ENCODE data around the gene NHLRC4.

The NHLRC4 gene
- 1.8 to 2.4 reads per million in 2 donors for total RNA-seq

- DNase-seq = no peak
Measured at GRCh38 chr16:566475-567372, at the start of gene NHLRC4. Gene NHLRC4, plus strand, starts transcription at chr16:567005. Its CDS starts 1,043 bp downstream, at chr16:568048.

- DNase-seq = no peak
Measured at GRCh38 chr16:518858-519257, 47.9 kb upstream of the NHLRC4 start.

- DNase-seq = no peak
Measured at GRCh38 chr16:519425-519824, 47.4 kb upstream of the NHLRC4 start.

- DNase-seq = no peak
Measured at GRCh38 chr16:519841-520687, 46.7 kb upstream of the NHLRC4 start.

- DNase-seq = no peak
Measured at GRCh38 chr16:520847-521246, 46.0 kb upstream of the NHLRC4 start.

GRCh38 chr16:521381-522210 is 45.2 kb upstream of the NHLRC4 start:
- no peak for DNase-seq

GRCh38 chr16:522320-523096 is 44.3 kb upstream of the NHLRC4 start:
- no peak for DNase-seq

- DNase-seq = no peak
Measured at GRCh38 chr16:523097-523741, 43.6 kb upstream of the NHLRC4 start.

- DNase-seq = no peak
Measured at GRCh38 chr16:524274-525040, 42.3 kb upstream of the NHLRC4 start.

- DNase-seq = no peak
Measured at GRCh38 chr16:525123-525519, 41.7 kb upstream of the NHLRC4 start.

GRCh38 chr16:525520-526180 is 41.2 kb upstream of the NHLRC4 start:
- DNase-seq = no peak

- DNase-seq = no peak
Measured at GRCh38 chr16:526181-527014, 40.4 kb upstream of the NHLRC4 start.

GRCh38 chr16:527015-527903 is 39.5 kb upstream of the NHLRC4 start, which contains the start of gene CAPN15:
Gene CAPN15, plus strand, starts transcription at chr16:527712. Its CDS starts 19,127 bp downstream, at chr16:546839.
- DNase-seq = peak; percentile 81

GRCh38 chr16:528111-529011 is 38.4 kb upstream of the NHLRC4 start:
- DNase-seq = no peak

- no peak for DNase-seq
Measured at GRCh38 chr16:529012-529575, 37.7 kb upstream of the NHLRC4 start.

- no peak for DNase-seq
Measured at GRCh38 chr16:530111-530817, 36.5 kb upstream of the NHLRC4 start.

Data from activated gamma-delta T cell (primary cell).